Measurements from ENCODE around the gene ZNF90. TPM values are rescaled to one million over a fixed set of nuclear protein-coding genes. Genes with fewer than 3 reads are reported as not detected.

Gene ZNF90
- total RNA-seq (1 to 10 TPM; 2.8 to 4.6 (median 3.6) TPM), polyA plus RNA-seq (1 to 10 TPM in 2 of 3 donors, not detected in 1; 1.5 to 1.8 TPM)

- Histone ChIP-seq H3K9me3 (no peaks in the 10 kb centered on the region), H3K27me3 (no peaks in the 10 kb centered on the region), H3K36me3 (no peaks in the 10 kb centered on the region), H3K4me1 (peaks cover 0 to 20% (median 9%) of the 10 kb centered on the region in 4 donors), H3K4me3 (peak within 1 kb of the TSS; percentile 36 to 63 (median 53)), H3K27ac (peak within 1 kb of the TSS; percentile 63 to 77 (median 67))
- TF ChIP-seq EP300 (IDR thresholded peaks at IDR 0.05), result no peak
- TF ChIP-seq POLR2AphosphoS5 (IDR thresholded peaks at IDR 0.05), result peak in 2 of 4 donors; percentile 21 to 71
- 5 to 17% methylated on average over 28 of the region's 28 CpGs for WGBS, 2 donors
- DNase-seq, result peak; percentile 99
- intact Hi-C loops (cut with DNase I), result loop anchor here (1.0 to 5.0 kb wide), 3 partner anchors 25 to 89 kb away; partner anchors contain the start of genes ZNF486 and ZNF682
Measured at GRCh38 chr19:20077791-20078463, at the start of gene ZNF90. TSS of gene ZNF90 (plus strand) at chr19:20078000. CDS start at chr19:20078133, 133 bp downstream.

GRCh38 chr19:20028611-20029010, 49.2 kb upstream of the ZNF90 start:
- no peak overlapping the region for H3K27ac ChIP-seq

GRCh38 chr19:20035935-20036334, 41.9 kb upstream of the ZNF90 start:
- Histone ChIP-seq H3K4me1 (peaks cover 0 to 12% (median 8%) of the 10 kb centered on the region in 4 donors), H3K36me3 (peaks cover 0 to 6% (median 0%) of the 10 kb centered on the region in 4 donors), H3K27me3 (no peaks in the 10 kb centered on the region), H3K4me3 (no peak overlapping the region), H3K27ac (no peak overlapping the region), H3K9me3 (no peaks in the 10 kb centered on the region)
- no peak for DNase-seq
- WGBS, 2 donors, result 95 to 96% methylated on average over 5 of the region's 5 CpGs
- TF ChIP-seq POLR2AphosphoS5 (IDR thresholded peaks at IDR 0.05) (no peak), POLR2A (IDR thresholded peaks at IDR 0.05) (no peak), EP300 (IDR thresholded peaks at IDR 0.05) (no peak)
- TF ChIP-seq, protein P1, sequence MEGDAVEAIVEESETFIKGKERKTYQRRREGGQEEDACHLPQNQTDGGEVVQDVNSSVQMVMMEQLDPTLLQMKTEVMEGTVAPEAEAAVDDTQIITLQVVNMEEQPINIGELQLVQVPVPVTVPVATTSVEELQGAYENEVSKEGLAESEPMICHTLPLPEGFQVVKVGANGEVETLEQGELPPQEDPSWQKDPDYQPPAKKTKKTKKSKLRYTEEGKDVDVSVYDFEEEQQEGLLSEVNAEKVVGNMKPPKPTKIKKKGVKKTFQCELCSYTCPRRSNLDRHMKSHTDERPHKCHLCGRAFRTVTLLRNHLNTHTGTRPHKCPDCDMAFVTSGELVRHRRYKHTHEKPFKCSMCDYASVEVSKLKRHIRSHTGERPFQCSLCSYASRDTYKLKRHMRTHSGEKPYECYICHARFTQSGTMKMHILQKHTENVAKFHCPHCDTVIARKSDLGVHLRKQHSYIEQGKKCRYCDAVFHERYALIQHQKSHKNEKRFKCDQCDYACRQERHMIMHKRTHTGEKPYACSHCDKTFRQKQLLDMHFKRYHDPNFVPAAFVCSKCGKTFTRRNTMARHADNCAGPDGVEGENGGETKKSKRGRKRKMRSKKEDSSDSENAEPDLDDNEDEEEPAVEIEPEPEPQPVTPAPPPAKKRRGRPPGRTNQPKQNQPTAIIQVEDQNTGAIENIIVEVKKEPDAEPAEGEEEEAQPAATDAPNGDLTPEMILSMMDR (IDR thresholded peaks at IDR 0.05), result no peak
- intact Hi-C loops (cut with DNase I), result loop anchor here (5.0 kb wide), 2 partner anchors 131 to 374 kb away; partner anchors contain the start of genes ATP13A1 and ZNF486

More at GRCh38 chr19:20028611-20029010, 49.2 kb upstream of the ZNF90 start:
- intact Hi-C loops (cut with DNase I), result no loop called here
- TF ChIP-seq, protein P1 (IDR thresholded peaks at IDR 0.05), result no peak
- no peak for TF ChIP-seq POLR2AphosphoS5 (IDR thresholded peaks at IDR 0.05)
- TF ChIP-seq EP300 (IDR thresholded peaks at IDR 0.05), result no peak
- TF ChIP-seq POLR2A (IDR thresholded peaks at IDR 0.05), result no peak
- Histone ChIP-seq H3K36me3 (peaks cover 0 to 23% (median 3%) of the 10 kb centered on the region in 4 donors), H3K27me3 (no peaks in the 10 kb centered on the region), H3K9me3 (no peaks in the 10 kb centered on the region), H3K4me1 (no peaks in the 10 kb centered on the region), H3K4me3 (no peak overlapping the region)
- no peak for DNase-seq
- whole genome bisulfite sequencing, 2 donors, result 97 to 99% methylated on average over 6 of the region's 6 CpGs

DNA sequence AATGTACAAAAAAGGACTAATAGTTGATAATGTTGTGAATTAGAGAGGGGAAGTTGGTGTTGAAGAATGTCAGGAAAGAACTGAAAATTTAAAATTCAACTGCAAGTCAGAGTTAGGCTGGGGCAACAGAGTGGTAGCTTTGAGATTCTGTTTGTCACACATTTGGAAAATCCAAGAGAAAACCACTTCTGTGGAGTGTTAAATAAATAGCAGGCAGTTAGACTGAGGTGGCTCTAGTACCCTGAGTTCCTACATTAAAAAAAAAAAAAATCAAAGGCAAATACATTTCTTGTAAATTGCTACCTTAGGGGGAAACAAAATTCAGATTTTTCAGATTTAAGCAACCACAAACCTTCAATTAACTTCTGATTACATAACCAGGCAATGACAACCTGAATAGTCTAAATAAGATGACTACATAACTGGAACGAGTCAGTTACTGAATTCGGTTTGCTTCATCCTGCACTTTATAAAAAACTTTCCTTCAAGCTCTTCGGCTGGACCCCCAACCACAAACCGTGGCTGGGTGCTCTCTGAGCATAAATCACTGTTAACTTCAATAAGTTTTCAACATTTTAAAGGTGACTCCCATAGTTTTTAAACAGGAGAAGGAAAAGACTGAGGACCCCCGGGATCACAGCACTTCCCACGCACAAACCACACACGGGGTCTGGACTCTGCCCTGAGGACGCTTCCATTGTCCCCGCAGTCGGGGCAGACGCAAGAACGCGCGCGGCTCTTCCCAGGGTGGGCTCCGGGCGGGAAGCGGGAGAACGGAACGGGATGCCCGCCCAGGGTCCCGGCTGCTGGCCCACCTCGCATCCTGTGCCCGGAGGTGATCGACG, 39.2 kb upstream of the ZNF90 start:
- TF ChIP-seq POLR2AphosphoS5 (IDR thresholded peaks at IDR 0.05) (no peak), EP300 (IDR thresholded peaks at IDR 0.05) (no peak), POLR2A (IDR thresholded peaks at IDR 0.05) (no peak)
- TF ChIP-seq, protein P1 (IDR thresholded peaks at IDR 0.05), result no peak
- no peak for DNase-seq
- Histone ChIP-seq H3K4me3 (peak overlapping the region; percentile 58 to 83 (median 70)), H3K27me3 (no peaks in the 10 kb centered on the region), H3K27ac (peak overlapping the region; percentile 65 to 83 (median 71)), H3K4me1 (peaks cover 0 to 12% (median 8%) of the 10 kb centered on the region in 4 donors), H3K36me3 (peaks cover 0 to 6% (median 0%) of the 10 kb centered on the region in 4 donors), H3K9me3 (no peaks in the 10 kb centered on the region)
- WGBS, 2 donors, result 0 to 1% methylated on average over 26 of the region's 26 CpGs
- intact Hi-C loops (cut with DNase I), result loop anchor here (1.0 to 5.0 kb wide), 4 partner anchors 14 to 376 kb away; partner anchors contain the start of genes ATP13A1, ZNF486 and ZNF90
